K562 (cell line): ENCODE results near the gene L3MBTL3. TPM values are rescaled to one million over a fixed set of nuclear protein-coding genes. Genes with fewer than 3 reads are reported as not detected.

Source experiments
- ATAC-seq: fragments of 200-7000 bp; cut with Tn5 transposase; 3 replicates; pipeline ENCODE4 v1.9.1; 2020; ENCODE audit warnings: moderate library complexity
- BruUV-seq: library from RNA; stranded (reverse); fragments of 400-500 nt; replicated peaks from 2 replicates; lab custom pipeline; 2021; lab: Mats Ljungman, UMichigan
- CTCF ChIA-PET: fragments of 300-600 bp; formaldehyde crosslinking; extraction: SDS; loops from one replicate; lab custom pipeline; 2021; ENCODE audit warnings: low intra/inter-chr PET ratio; lab: Yijun Ruan, JAX
- POLR2A ChIA-PET: fragments of 300-600, 350-650 bp; sonication (Branson Sonifier 250); formaldehyde crosslinking; extraction: SDS; loops from one replicate; lab custom pipeline; 2021; ENCODE audit warnings: antibody characterized with exemption, inconsistent platforms; lab: Yijun Ruan, JAX
- DNase-seq, 4 experiments: peaks; one replicate each; pipeline versions ENCODE4 v3.0.0 to v3.0.0-alpha.2; 2011 to 2018; ENCODE audit warnings: low spot score in 3 of 4, mixed read lengths in 3 of 4; ENCODE audit errors: extremely low read depth in 1 of 4
- FAIRE-seq: peaks from 2 replicates; lab custom pipeline; 2011; peaks lifted over from hg19 to GRCh38; lab: Jason Lieb, UNC
- H2AFZ ChIP-seq: 2 replicates; pipeline ENCODE4 v1.6.0; 2011; ENCODE audit warnings: low read depth, low read length, control low read depth, inconsistent platforms
- H3K27ac ChIP-seq: fragments of 200-600 bp; 3 replicates; pipeline ENCODE4 v1.8.0; 2011; ENCODE audit warnings: low read depth, mild to moderate bottlenecking, control low read depth, inconsistent platforms, low read length, moderate library complexity, mixed read lengths; ENCODE audit errors: extremely low read depth
- H3K27me3 ChIP-seq, 2 experiments: fragments of 300-600 bp in 1 of 2; 2 replicates in 1 of 2; 3 replicates in 1 of 2; pipeline versions ENCODE4 v1.6.0 to v1.8.0; 2011; ENCODE audit warnings: inconsistent platforms in 2 of 2, low read length in 2 of 2, mild to moderate bottlenecking in 1 of 2, mixed read lengths in 1 of 2, moderate library complexity in 1 of 2; ENCODE audit not compliant: control insufficient read depth in 2 of 2, insufficient read depth in 2 of 2
- H3K36me3 ChIP-seq: fragments of 300-600 bp; 3 replicates; pipeline ENCODE4 v1.8.0; 2011; ENCODE audit warnings: mild to moderate bottlenecking, low read length, inconsistent platforms; ENCODE audit not compliant: control insufficient read depth, insufficient read depth
- H3K4me1 ChIP-seq, 2 experiments: fragments of 200-600 bp in 1 of 2; replicated peaks in 1 of 2; 2 replicates in 1 of 2; 3 replicates in 1 of 2; pipeline versions ENCODE4 v1.5.1 to v1.8.0; 2011; ENCODE audit warnings: inconsistent platforms in 2 of 2, low read length in 2 of 2, mild to moderate bottlenecking in 1 of 2, mixed read lengths in 1 of 2, moderate library complexity in 1 of 2; ENCODE audit not compliant: control insufficient read depth in 2 of 2, insufficient read depth in 2 of 2
- H3K4me2 ChIP-seq: 2 replicates; pipeline ENCODE4 v1.6.1; 2011; ENCODE audit warnings: low read length, control low read depth, inconsistent platforms, mixed read lengths; ENCODE audit not compliant: insufficient read depth
- H3K4me3 ChIP-seq: fragments of 200-600 bp; sonication (generic), shearing (Covaris generic); 2 replicates; pipeline ENCODE4 v1.5.1; 2016; ENCODE audit warnings: control low read depth, inconsistent platforms
- H3K79me2 ChIP-seq: fragments of 200-600 bp; 3 replicates; pipeline ENCODE4 v1.8.0; 2011; ENCODE audit warnings: low read length, inconsistent platforms; ENCODE audit not compliant: control insufficient read depth, insufficient read depth
- H3K9ac ChIP-seq, 2 experiments: 2 replicates each; pipeline versions ENCODE4 v1.6.0 to v1.6.1; 2011; ENCODE audit warnings: low read depth in 2 of 2, low read length in 2 of 2, control low read depth in 1 of 2, inconsistent platforms in 1 of 2, mild to moderate bottlenecking in 1 of 2, mixed read lengths in 1 of 2; ENCODE audit not compliant: insufficient read depth in 1 of 2
- H3K9me1 ChIP-seq: one replicate; pipeline ENCODE4 v1.6.0; 2011; ENCODE audit warnings: inconsistent platforms, mild to moderate bottlenecking, low read length, moderate library complexity; ENCODE audit not compliant: control insufficient read depth, insufficient read depth
- H3K9me3 ChIP-seq: replicated peaks from 2 replicates; pipeline ENCODE4 v1.5.1; 2011; ENCODE audit warnings: low read depth, low read length, inconsistent platforms; ENCODE audit not compliant: control insufficient read depth, insufficient read depth
- H4K20me1 ChIP-seq: replicated peaks from 2 replicates; pipeline ENCODE4 v1.6.1; 2011; ENCODE audit warnings: low read length, inconsistent platforms, mixed read lengths; ENCODE audit not compliant: control insufficient read depth, insufficient read depth
- CHCHD3 ChIP-seq: fragments of 250-450 bp; sonication (Bioruptor Pico); IDR thresholded peaks from 2 replicates; pipeline ENCODE4 v2.1.2; 2022; ENCODE audit warnings: mild to moderate bottlenecking
- CREM ChIP-seq: IDR thresholded peaks from 2 replicates; pipeline ENCODE4 v1.6.1; 2014; ENCODE audit warnings: antibody characterized with exemption, low read depth
- MYC ChIP-seq, 2 experiments: fragments of 250-450 bp in 1 of 2; sonication (Bioruptor Pico) in 1 of 2; IDR thresholded peaks; 2 replicates each; pipeline versions ENCODE4 v1.5.1 to v1.6.1; 2012 to 2021; ENCODE audit warnings: low read depth in 2 of 2, borderline replicate concordance in 1 of 2, improper control_type of control experiment in 1 of 2, low read length in 1 of 2, mild to moderate bottlenecking in 1 of 2, moderate library complexity in 1 of 2
- NCOA1 ChIP-seq: fragments of 450-650 bp; IDR thresholded peaks from 2 replicates; pipeline ENCODE4 v1.6.1; 2016; ENCODE audit warnings: low read depth
- ZSCAN32 ChIP-seq: fragments of 450-650 bp; formaldehyde crosslinking; IDR thresholded peaks from 2 replicates; pipeline ENCODE4 v1.4.0; 2020; ENCODE audit warnings: mild to moderate bottlenecking, moderate library complexity
- WGBS: fragments of 100-300 bp; shearing (Covaris generic); methylation state at CpG from one replicate; pipeline ENCODE4 v1.1.6; 2016; ENCODE audit warnings: low coverage, mixed read lengths; ENCODE audit not compliant: insufficient coverage; ENCODE audit errors: missing lambda C conversion rate; 5-methylcytosine and 5-hydroxymethylcytosine counted together
- in situ Hi-C: fragments of 300-500 bp; cut with MboI; formaldehyde crosslinking; loops from 4 replicates; pipeline ENCODE4 v1.15.0; 2018; ENCODE audit warnings: inconsistent platforms, mixed read lengths
- intact Hi-C: fragments of 100-400 bp; cut with micrococcal nuclease; formaldehyde crosslinking; loops from 2 replicates; pipeline ENCODE4 v1.14.2; 2022
- polyA plus RNA-seq, 8 experiments: library from polyadenylated mRNA; depleted of rRNA in 4 of 8; stranded (reverse) in 5 of 8; unstranded in 3 of 8; fragments of >200 nt; fragmentation: Nextera tagmentation in 2 of 8; fragmentation: Illumina TruSeq in 1 of 8; extraction: Ambion mirVana in 2 of 8; extraction: Trizol in 1 of 8; gene quantifications; 2 replicates each; pipeline versions ENCODE4 v1.2.1 to v1.2.3, GENCODE V29; 2011 to 2014; ENCODE audit warnings: inconsistent platforms in 1 of 8, missing spikeins in 1 of 8
- total RNA-seq, 7 experiments: library from RNA; depleted of rRNA in 6 of 7; stranded (reverse); fragments of >200 nt in 6 of 7; fragmentation: Illumina TruSeq in 2 of 7; extraction: Trizol in 2 of 7; gene quantifications; 2 replicates each; pipeline versions ENCODE4 v1.2.1 to v1.2.3, GENCODE V29; 2011 to 2021; ENCODE audit warnings: low replicate concordance in 1 of 7
- TF ChIP-seq, protein P1 (sequence below): sonication (generic); formaldehyde crosslinking; IDR thresholded peaks from 2 replicates; pipeline ENCODE4 v1.5.0; 2020; ENCODE audit warnings: missing genetic modification reagents
- TF ChIP-seq, protein P2 (sequence below): fragments of 450-650 bp; formaldehyde crosslinking; IDR thresholded peaks from 2 replicates; pipeline ENCODE4 v1.4.0; 2020; ENCODE audit warnings: mild to moderate bottlenecking, moderate library complexity

Gene L3MBTL3
- total and polyA plus RNA-seq, 9 of the 15 experiments (the other 6 are each of a cell fraction or from before 2014, with no cell fraction given), result 0.83 to 6.9 (median 5.4) TPM

DNA sequence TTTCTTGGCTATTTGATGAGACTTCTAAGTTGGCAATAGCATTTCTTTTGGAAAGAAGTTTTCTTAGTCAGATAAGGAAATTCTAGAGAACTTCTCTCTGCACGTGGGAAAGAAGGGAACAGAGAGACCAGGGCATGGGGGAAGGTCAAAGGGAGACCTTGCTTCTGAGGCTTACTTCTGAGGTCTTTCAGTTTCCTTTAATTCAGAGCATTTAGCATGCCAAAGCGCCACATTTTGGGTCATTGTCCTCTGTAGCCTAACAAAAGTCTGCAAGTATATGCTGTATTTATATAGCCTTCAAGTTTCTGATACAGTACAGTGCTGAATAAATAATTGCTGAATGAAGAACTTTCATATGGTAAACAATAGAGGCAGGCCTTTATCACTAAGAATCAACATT, 108.8 kb downstream of the L3MBTL3 start:
- intact Hi-C loops, result no loop called here
- CTCF ChIA-PET, result no interaction called here
- no peaks in the 10 kb centered on the region; a peak in 1 of 5 replicates for H3K27me3 ChIP-seq
- no peak for FAIRE-seq
- 0% methylated on average over 2 of the region's 2 CpGs for WGBS
- in situ Hi-C loops, result no loop called here
- no peaks in the 10 kb centered on the region for H3K36me3 ChIP-seq
- no peaks in the 10 kb centered on the region for H3K4me1 ChIP-seq
- no peaks in the 10 kb centered on the region for H4K20me1 ChIP-seq
- no peak overlapping the region for H3K4me2 ChIP-seq
- TF ChIP-seq, protein P1, sequence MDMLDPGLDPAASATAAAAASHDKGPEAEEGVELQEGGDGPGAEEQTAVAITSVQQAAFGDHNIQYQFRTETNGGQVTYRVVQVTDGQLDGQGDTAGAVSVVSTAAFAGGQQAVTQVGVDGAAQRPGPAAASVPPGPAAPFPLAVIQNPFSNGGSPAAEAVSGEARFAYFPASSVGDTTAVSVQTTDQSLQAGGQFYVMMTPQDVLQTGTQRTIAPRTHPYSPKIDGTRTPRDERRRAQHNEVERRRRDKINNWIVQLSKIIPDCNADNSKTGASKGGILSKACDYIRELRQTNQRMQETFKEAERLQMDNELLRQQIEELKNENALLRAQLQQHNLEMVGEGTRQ (CRISPR knock-in tag), result no peak
- TF ChIP-seq CREM (no peak), MYC (IDR thresholded peaks at IDR 0.05; ENCODE audit: low read depth, low read length) (no peak), MYC (CRISPR knock-in tag; IDR thresholded peaks at IDR 0.05; ENCODE audit: borderline replicate concordance, low read depth) (no peak), NCOA1 (no peak), CHCHD3 (CRISPR knock-in tag) (no peak), ZSCAN32 (CRISPR knock-in tag) (no peak)
- TF ChIP-seq, protein P2, sequence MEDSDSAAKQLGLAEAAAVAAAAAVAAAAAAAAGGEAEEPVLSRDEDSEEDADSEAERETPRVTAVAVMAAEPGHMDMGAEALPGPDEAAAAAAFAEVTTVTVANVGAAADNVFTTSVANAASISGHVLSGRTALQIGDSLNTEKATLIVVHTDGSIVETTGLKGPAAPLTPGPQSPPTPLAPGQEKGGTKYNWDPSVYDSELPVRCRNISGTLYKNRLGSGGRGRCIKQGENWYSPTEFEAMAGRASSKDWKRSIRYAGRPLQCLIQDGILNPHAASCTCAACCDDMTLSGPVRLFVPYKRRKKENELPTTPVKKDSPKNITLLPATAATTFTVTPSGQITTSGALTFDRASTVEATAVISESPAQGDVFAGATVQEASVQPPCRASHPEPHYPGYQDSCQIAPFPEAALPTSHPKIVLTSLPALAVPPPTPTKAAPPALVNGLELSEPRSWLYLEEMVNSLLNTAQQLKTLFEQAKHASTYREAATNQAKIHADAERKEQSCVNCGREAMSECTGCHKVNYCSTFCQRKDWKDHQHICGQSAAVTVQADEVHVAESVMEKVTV, result no peak
- TF ChIP-seq, all 486 proteins: peak for 0
- no peak for DNase-seq
- Histone ChIP-seq H3K9ac (no peak overlapping the region), H3K27ac (no peak overlapping the region), H3K79me2 (no peaks in the 10 kb centered on the region), H3K4me3 (no peak overlapping the region), H3K9me3 (no peaks in the 10 kb centered on the region), H3K9me1 (no peaks in the 10 kb centered on the region), H2AFZ (no peak overlapping the region)
- BruUV-seq, result no TSS peak
- POLR2A ChIA-PET, result no interaction called here
- no peak for ATAC-seq
